ENCODE results near the gene PLIN5. TPM values are rescaled to one million over a fixed set of nuclear protein-coding genes. Genes with fewer than 3 reads are reported as not detected.

PLIN5 gene
- total and polyA plus RNA-seq, 7 donors, result 14.5 to 143 (median 96.1) TPM

GRCh38 chr19:4573682-4574081 lies 38.7 kb upstream of the PLIN5 start:
- no peak for ATAC-seq
- 82 to 88% (median 83%) methylated on average over 6 of the region's 6 CpGs for WGBS, 3 donors
- intact Hi-C loops (cut with DNase I), result no loop called here
- DNase-seq, result no peak
- Histone ChIP-seq H3K36me3 (ENCODE audit: insufficient read depth in 1 of 2, low read depth in 1 of 2) (no peaks in the 10 kb centered on the region), H3K27me3 (ENCODE audit: insufficient read depth in 3 of 3, low read length in 2 of 3) (peaks cover 0 to under 1% (median 0%) of the 10 kb centered on the region in 3 donors), H3K4me1 (no peaks in the 10 kb centered on the region), H3K4me3 (no peak overlapping the region), H3K27ac (peak overlapping the region; percentile 60), H3K9me3 (no peaks in the 10 kb centered on the region)
- no peak for TF ChIP-seq CTCF (IDR thresholded peaks at IDR 0.05)

GRCh38 chr19:4571305-4571917 lies 36.4 kb upstream of the PLIN5 start:
- WGBS, 3 donors, result 24 to 31% (median 29%) methylated on average over 20 to 22 of the region's 22 CpGs
- no peak overlapping the region for H3K4me3 ChIP-seq
- intact Hi-C loops (cut with DNase I), result no loop called here
- no peak for DNase-seq
- H3K27me3 ChIP-seq (ENCODE audit: insufficient read depth in 3 of 3, low read length in 2 of 3), result no peaks in the 10 kb centered on the region
- no peaks in the 10 kb centered on the region for H3K36me3 ChIP-seq (ENCODE audit: insufficient read depth in 1 of 2, low read depth in 1 of 2)
- no peak for ATAC-seq
- no peaks in the 10 kb centered on the region for H3K9me3 ChIP-seq
- no peak overlapping the region for H3K27ac ChIP-seq
- no peaks in the 10 kb centered on the region for H3K4me1 ChIP-seq
- TF ChIP-seq CTCF (IDR thresholded peaks at IDR 0.05), result no peak

GRCh38 chr19:4570916-4571304 lies 35.9 kb upstream of the PLIN5 start:
- no peaks in the 10 kb centered on the region for H3K36me3 ChIP-seq (ENCODE audit: insufficient read depth in 1 of 2, low read depth in 1 of 2)
- no peaks in the 10 kb centered on the region for H3K9me3 ChIP-seq
- DNase-seq (no peak), ATAC-seq (no peak)
- 89 to 90% (median 90%) methylated on average over 5 of the region's 5 CpGs for WGBS, 3 donors
- H3K4me3 ChIP-seq, result no peak overlapping the region
- intact Hi-C loops (cut with DNase I), result no loop called here
- H3K4me1 ChIP-seq, result no peaks in the 10 kb centered on the region
- TF ChIP-seq CTCF (IDR thresholded peaks at IDR 0.05), result no peak
- H3K27me3 ChIP-seq (ENCODE audit: insufficient read depth in 3 of 3, low read length in 2 of 3), result no peaks in the 10 kb centered on the region
- H3K27ac ChIP-seq, result no peak overlapping the region

- Histone ChIP-seq H3K27ac (no peak overlapping the region), H3K4me1 (peaks cover 2% of the 10 kb centered on the region), H3K36me3 (ENCODE audit: insufficient read depth in 1 of 2, low read depth in 1 of 2) (no peaks in the 10 kb centered on the region), H3K27me3 (ENCODE audit: insufficient read depth in 3 of 3, low read length in 2 of 3) (no peaks in the 10 kb centered on the region), H3K4me3 (no peak overlapping the region), H3K9me3 (no peaks in the 10 kb centered on the region)
- no peak for ATAC-seq
- WGBS, 3 donors, result 80 to 84% (median 82%) methylated on average over 11 of the region's 11 CpGs
- intact Hi-C loops (cut with DNase I), result no loop called here
- no peak for DNase-seq
- TF ChIP-seq CTCF (IDR thresholded peaks at IDR 0.05), result no peak
Observed at GRCh38 chr19:4570402-4570801, 35.4 kb upstream of the PLIN5 start.

GRCh38 chr19:4568886-4569285 lies 33.9 kb upstream of the PLIN5 start:
- peaks cover 4% of the 10 kb centered on the region for H3K4me1 ChIP-seq

More at GRCh38 chr19:4568886-4569285, 33.9 kb upstream of the PLIN5 start:
- no peak for TF ChIP-seq CTCF (IDR thresholded peaks at IDR 0.05)
- 81 to 90% (median 84%) methylated on average over 7 of the region's 7 CpGs for WGBS, 3 donors
- Histone ChIP-seq H3K36me3 (ENCODE audit: insufficient read depth in 1 of 2, low read depth in 1 of 2) (no peaks in the 10 kb centered on the region), H3K27me3 (ENCODE audit: insufficient read depth in 3 of 3, low read length in 2 of 3) (no peaks in the 10 kb centered on the region), H3K9me3 (no peaks in the 10 kb centered on the region), H3K27ac (no peak overlapping the region), H3K4me3 (no peak overlapping the region)
- DNase-seq (no peak), ATAC-seq (no peak)
- intact Hi-C loops (cut with DNase I), result no loop called here
